Central memory CD4-positive, alpha-beta T cell (primary cell): ENCODE measurements around the gene ARMCX4.
"Not testable (repeated sequence)": the region's sequence is repeated elsewhere in the genome, so short reads cannot be mapped to it uniquely, and the experiment has no call there.

Source experiments
- DNase-seq: peaks from one replicate; pipeline ENCODE4 v3.0.0; 2022
- total RNA-seq, 3 experiments: gene quantifications; one replicate each; lab custom pipeline; 2026; lab: John Stamatoyannopoulos, UW

The ARMCX4 gene
- total RNA-seq, result 5.2 to 16.2 (median 13.4) reads per million in 3 experiments

GRCh38 chrX:101485212-101485949 is at the start of gene ARMCX4:
Gene ARMCX4 (plus strand): TSS chrX:101485456. CDS start chrX:101488590, 3,134 bp downstream.
- DNase-seq, result peak; percentile 22

DNA sequence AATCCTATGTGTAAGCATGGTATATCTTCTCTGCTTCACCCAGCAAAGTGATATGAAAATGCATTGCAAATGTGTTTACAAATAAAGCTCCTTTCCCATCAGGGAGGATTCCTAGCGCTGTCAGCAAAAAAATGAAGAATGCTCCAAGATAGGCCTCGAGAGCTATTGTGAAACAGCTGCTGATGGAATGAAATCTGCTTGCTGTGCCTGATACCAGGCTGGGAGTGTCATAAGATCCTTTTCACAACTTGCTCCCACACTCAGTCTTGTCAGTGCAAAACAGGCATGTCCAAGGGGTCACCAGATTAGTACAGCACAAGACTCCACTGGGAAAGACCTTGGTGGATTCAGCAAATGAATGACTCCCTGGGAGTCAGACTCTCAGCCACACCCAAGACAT is 43.2 kb upstream of the ARMCX4 start:
- no peak for DNase-seq

- DNase-seq, result no peak
Observed at GRCh38 chrX:101449279-101449678, 36.0 kb upstream of the ARMCX4 start.

DNA sequence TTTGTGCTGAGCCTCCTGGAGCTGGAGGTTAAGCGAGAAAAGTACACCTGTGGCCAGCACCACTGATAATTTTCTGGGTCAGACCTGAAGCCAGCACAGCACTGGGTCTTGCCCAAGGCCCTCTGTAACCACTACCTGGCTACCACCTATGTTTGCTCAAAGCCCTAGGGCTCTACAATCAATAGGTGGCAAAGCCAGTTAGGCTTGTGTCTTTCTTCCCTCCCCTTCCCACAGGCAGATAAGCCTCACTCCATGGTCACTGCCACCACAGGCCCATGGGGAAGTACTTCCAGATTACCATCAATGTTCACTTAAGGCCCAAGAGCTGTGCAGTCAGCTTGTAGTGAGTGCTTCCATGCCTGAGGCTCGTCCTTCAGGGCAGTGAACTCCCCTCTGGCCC is 35.2 kb upstream of the ARMCX4 start:
- no peak for DNase-seq

GRCh38 chrX:101450961-101451360 is 34.3 kb upstream of the ARMCX4 start:
- DNase-seq, result no peak

- no peak for DNase-seq
Observed at GRCh38 chrX:101452056-101452455, 33.2 kb upstream of the ARMCX4 start.

DNA sequence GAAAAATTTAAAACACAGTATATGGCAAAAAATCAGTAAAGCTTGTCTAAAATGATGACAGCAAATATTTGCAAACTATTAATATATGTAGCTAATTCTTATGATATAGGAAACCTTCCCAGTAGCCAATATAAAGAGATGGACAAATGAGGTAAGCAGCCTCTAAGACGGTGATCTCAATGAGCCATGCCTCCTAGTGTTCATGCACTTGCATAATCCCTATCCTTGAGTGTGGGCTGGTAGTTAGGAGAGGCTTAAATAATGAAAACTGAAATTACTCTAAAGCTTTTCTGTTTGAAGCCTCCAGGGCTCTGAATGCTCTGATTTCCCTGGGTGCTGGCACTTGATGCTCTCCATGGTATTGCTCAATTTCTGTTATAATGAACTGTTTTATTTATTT is 24.6 kb upstream of the ARMCX4 start:
- DNase-seq, result no peak

GRCh38 chrX:101462892-101463291 is 22.4 kb upstream of the ARMCX4 start:
- no peak for DNase-seq

DNA sequence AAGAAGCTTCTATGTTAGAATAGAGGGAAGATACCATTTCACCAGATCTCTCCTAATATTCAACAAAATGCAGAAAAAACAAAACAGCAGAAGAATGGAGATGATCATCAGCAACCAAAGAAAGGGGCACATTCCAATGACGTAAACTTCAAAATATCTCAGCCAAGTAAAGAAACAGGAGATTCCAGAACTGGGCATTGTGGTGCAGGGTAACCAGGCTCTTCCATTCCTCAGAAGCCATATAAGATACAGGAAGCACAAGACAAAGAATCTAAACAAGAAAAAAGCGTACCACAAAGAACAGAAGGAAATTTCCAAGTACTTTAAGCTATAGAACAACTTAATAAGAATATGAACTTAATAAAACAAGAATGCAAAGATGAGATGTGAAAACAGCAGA is 6.9 kb upstream of the ARMCX4 start:
- DNase-seq, result no peak

GRCh38 chrX:101482296-101482695 is 3.0 kb upstream of the ARMCX4 start:
- no peak for DNase-seq

GRCh38 chrX:101483705-101484104 is 1.6 kb upstream of the ARMCX4 start:
- no peak for DNase-seq

- no peak for DNase-seq
Observed at GRCh38 chrX:101484135-101484534, 1.1 kb upstream of the ARMCX4 start.

DNA sequence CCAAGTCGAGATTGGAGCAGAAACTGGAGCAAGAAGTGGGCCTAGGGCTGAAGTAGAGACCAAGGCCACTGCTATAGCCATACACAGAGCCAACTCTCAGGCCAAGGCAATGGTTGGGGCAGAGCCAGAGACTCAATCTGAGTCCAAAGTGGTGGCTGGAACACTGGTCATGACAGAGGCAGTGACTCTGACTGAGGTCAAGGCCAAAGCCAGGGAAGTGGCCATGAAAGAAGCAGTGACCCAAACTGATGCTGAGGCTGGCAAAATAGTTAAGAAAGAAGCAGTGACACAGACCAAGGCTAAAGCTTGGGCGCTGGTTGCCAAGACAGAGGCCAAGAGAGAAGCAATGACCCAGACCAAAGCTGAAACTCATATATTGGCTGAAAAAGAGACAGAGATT is 3.5 kb downstream of the ARMCX4 start:
- no peak for DNase-seq

DNA sequence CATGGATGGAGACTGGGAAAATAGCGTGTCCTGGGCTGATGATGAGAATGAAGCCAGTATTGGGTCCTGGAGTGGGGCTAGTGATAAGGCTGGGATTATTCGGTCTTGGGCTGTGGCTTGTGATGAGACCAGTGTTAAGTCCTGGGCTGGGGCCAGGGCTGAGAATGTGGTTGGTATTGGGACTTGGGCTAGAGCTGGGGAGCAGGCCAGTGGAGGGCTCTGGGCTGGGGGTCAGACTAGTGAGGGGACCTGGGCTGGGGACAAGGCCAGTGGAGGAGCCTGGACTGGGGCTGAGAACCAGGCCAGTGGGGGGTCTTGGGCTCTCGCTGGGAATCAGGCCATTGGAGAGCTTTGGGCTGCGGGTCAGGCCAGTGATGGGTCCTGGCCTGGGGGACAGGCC is 6.7 kb downstream of the ARMCX4 start:
- no peak for DNase-seq

- no peak for DNase-seq
Observed at GRCh38 chrX:101493225-101493624, 8.0 kb downstream of the ARMCX4 start.

DNA sequence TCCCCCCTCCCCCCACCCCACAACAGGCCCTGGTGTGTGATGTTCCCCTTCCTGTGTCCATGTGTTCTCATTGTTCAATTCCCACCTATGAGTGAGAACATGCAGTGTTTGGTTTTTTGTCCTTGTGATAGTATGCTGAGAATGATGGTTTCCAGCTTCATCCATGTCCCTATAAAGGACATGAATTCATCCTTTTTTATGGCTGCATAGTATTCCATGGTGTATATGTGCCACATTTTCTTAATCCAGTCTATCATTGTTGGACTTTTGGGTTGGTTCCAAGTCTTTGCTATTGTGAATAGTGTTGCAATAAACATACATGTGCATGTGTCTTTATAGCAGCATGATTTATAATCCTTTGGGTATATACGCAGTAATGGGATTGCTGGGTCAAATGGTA is 17.7 kb downstream of the ARMCX4 start:
- not testable (repeated sequence) for DNase-seq

- DNase-seq, result no peak
Observed at GRCh38 chrX:101507372-101507771, 22.1 kb downstream of the ARMCX4 start.

GRCh38 chrX:101507986-101508385 is 22.7 kb downstream of the ARMCX4 start:
- no peak for DNase-seq

DNA sequence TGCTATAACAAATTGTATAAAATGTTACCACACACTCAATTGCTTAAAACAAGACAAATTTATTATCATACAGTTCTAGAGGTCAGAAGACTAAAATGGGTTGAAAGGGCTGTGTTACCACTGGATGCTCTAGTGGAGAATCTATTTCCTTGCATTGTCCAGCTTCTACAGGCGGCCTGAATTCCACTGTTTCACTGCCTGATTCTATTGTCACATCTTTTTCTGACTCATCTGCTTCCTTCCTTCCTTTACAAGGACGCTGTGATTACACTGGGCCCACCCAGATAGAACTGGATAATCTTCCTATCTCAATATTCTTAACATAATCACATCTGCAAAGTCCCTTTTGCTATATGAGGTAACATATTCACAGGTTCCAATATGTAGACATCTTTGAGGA is 45.7 kb downstream of the ARMCX4 start:
- no peak for DNase-seq
